K562 (cell line): Measurements from ENCODE around the gene HAPSTR1. TPM values are rescaled to one million over a fixed set of nuclear protein-coding genes. Genes with fewer than 3 reads are reported as not detected.

ENCODE experiments used
- BACH1 ChIP-seq: fragments of 200-800 bp; sonication (Bioruptor generic); IDR thresholded peaks from 2 replicates; pipeline ENCODE4 v1.6.1; 2016; ENCODE audit warnings: missing genetic modification characterization, missing compliant biosample characterization
- CEBPG ChIP-seq, 3 experiments: fragments of 200-800 bp in 1 of 3; sonication (Bioruptor generic) in 1 of 3; sonication (generic) in 1 of 3; formaldehyde crosslinking in 1 of 3; IDR thresholded peaks in 2 of 3; conservative IDR thresholded peaks in 1 of 3; 2 replicates each; pipeline versions ENCODE4 v1.6.1 to v1.8.0; 2016 to 2022; ENCODE audit warnings: missing compliant biosample characterization in 2 of 3, missing genetic modification characterization in 2 of 3, mild to moderate bottlenecking in 1 of 3, missing genetic modification reagents in 1 of 3
- FOXK1 ChIP-seq: sonication (generic); formaldehyde crosslinking; IDR thresholded peaks from 2 replicates; pipeline ENCODE4 v1.8.0; 2022; ENCODE audit warnings: missing genetic modification reagents, mild to moderate bottlenecking, borderline replicate concordance
- HDAC2 ChIP-seq: fragments of 450-650 bp; IDR thresholded peaks from 2 replicates; pipeline ENCODE4 v1.6.1; 2016; ENCODE audit warnings: mild to moderate bottlenecking
- KAT2B ChIP-seq: IDR thresholded peaks from one replicate; pipeline ENCODE4 v1.6.1; 2012; ENCODE audit warnings: low read depth, mild to moderate bottlenecking, control low read depth, inconsistent platforms, low read length, moderate library complexity
- KLF16 ChIP-seq: IDR thresholded peaks from 2 replicates; pipeline ENCODE4 v1.6.1; 2016; ENCODE audit warnings: antibody characterized with exemption
- L3MBTL2 ChIP-seq: fragments of 450-650 bp; IDR thresholded peaks from 2 replicates; pipeline ENCODE4 v1.6.1; 2016; ENCODE audit warnings: mild to moderate bottlenecking, moderate library complexity
- LCOR ChIP-seq: sonication (generic); formaldehyde crosslinking; IDR thresholded peaks from 2 replicates; pipeline ENCODE4 v1.8.0; 2022; ENCODE audit warnings: mild to moderate bottlenecking, missing genetic modification reagents
- MAFF ChIP-seq: IDR thresholded peaks from 2 replicates; pipeline ENCODE4 v1.6.1; 2012; ENCODE audit warnings: low read length, improper control_type of control experiment
- MAZ ChIP-seq, 2 experiments: fragments of 450-650 bp in 1 of 2; sonication (generic) in 1 of 2; formaldehyde crosslinking; IDR thresholded peaks in 1 of 2; conservative IDR thresholded peaks in 1 of 2; 2 replicates each; pipeline versions ENCODE4 v1.4.0 to v1.5.0; 2020; ENCODE audit warnings: mild to moderate bottlenecking in 1 of 2, missing genetic modification reagents in 1 of 2
- MYC ChIP-seq, 2 experiments: fragments of 250-450 bp in 1 of 2; sonication (Bioruptor Pico) in 1 of 2; IDR thresholded peaks; 2 replicates each; pipeline versions ENCODE4 v1.5.1 to v1.6.1; 2012 to 2021; ENCODE audit warnings: low read depth in 2 of 2, borderline replicate concordance in 1 of 2, improper control_type of control experiment in 1 of 2, low read length in 1 of 2, mild to moderate bottlenecking in 1 of 2, moderate library complexity in 1 of 2
- NCOA6 ChIP-seq: fragments of 450-650 bp; IDR thresholded peaks from 2 replicates; pipeline ENCODE4 v1.6.1; 2017; ENCODE audit warnings: mild to moderate bottlenecking
- PHF21A ChIP-seq: fragments of 450-650 bp; IDR thresholded peaks from 2 replicates; pipeline ENCODE4 v1.6.1; 2017; ENCODE audit warnings: low read depth, borderline replicate concordance
- RFX5 ChIP-seq: IDR thresholded peaks from 2 replicates; pipeline ENCODE4 v1.6.1; 2011; ENCODE audit warnings: low read depth, mild to moderate bottlenecking, improper control_type of control experiment, low read length
- SAFB ChIP-seq: fragments of 200-400 bp; formaldehyde crosslinking; IDR thresholded peaks from 2 replicates; pipeline ENCODE4 v1.6.1; 2017; ENCODE audit warnings: low read depth, low read length, borderline replicate concordance
- SMAD3 ChIP-seq: fragments of 450-650 bp; formaldehyde crosslinking; conservative IDR thresholded peaks from 2 replicates; pipeline ENCODE4 v1.4.0; 2020; ENCODE audit warnings: mild to moderate bottlenecking
- TBP ChIP-seq: optimal IDR thresholded peaks from 2 replicates; pipeline ENCODE3; 2011; ENCODE audit warnings: low read depth, low read length, improper control_type of control experiment
- ZBTB17 ChIP-seq: fragments of 450-650 bp; formaldehyde crosslinking; IDR thresholded peaks from 2 replicates; pipeline ENCODE4 v1.4.0; 2020; ENCODE audit warnings: mild to moderate bottlenecking
- polyA plus RNA-seq, 8 experiments: library from polyadenylated mRNA; depleted of rRNA in 4 of 8; stranded (reverse) in 5 of 8; unstranded in 3 of 8; fragments of >200 nt; fragmentation: Nextera tagmentation in 2 of 8; fragmentation: Illumina TruSeq in 1 of 8; extraction: Ambion mirVana in 2 of 8; extraction: Trizol in 1 of 8; gene quantifications; 2 replicates each; pipeline versions ENCODE4 v1.2.1 to v1.2.3, GENCODE V29; 2011 to 2014; ENCODE audit warnings: inconsistent platforms in 1 of 8, missing spikeins in 1 of 8
- total RNA-seq, 7 experiments: library from RNA; depleted of rRNA in 6 of 7; stranded (reverse); fragments of >200 nt in 6 of 7; fragmentation: Illumina TruSeq in 2 of 7; extraction: Trizol in 2 of 7; gene quantifications; 2 replicates each; pipeline versions ENCODE4 v1.2.1 to v1.2.3, GENCODE V29; 2011 to 2021; ENCODE audit warnings: low replicate concordance in 1 of 7
- TF ChIP-seq, protein P1 (sequence below): sonication (generic); formaldehyde crosslinking; IDR thresholded peaks from 2 replicates; pipeline ENCODE4 v1.4.0; 2020; ENCODE audit warnings: mild to moderate bottlenecking, missing genetic modification reagents
- TF ChIP-seq, protein P2 (sequence below): fragments of 250-450 bp; sonication (Bioruptor Pico); IDR thresholded peaks from 2 replicates; pipeline ENCODE4 v1.8.0; 2022; ENCODE audit warnings: inconsistent platforms, mild to moderate bottlenecking, moderate library complexity, borderline replicate concordance
- TF ChIP-seq, protein P3 (sequence below): fragments of 250-450 bp; sonication (Bioruptor Pico); IDR thresholded peaks from 2 replicates; pipeline ENCODE4 v1.8.0; 2021; ENCODE audit warnings: mild to moderate bottlenecking, moderate library complexity
- TF ChIP-seq, protein P4 (sequence below): fragments of 250-450 bp; sonication (Bioruptor Pico); IDR thresholded peaks from 2 replicates; pipeline ENCODE4 v1.5.0; 2021

HAPSTR1 gene
- total and polyA plus RNA-seq, 9 of the 15 experiments (the other 6 are each of a cell fraction or from before 2014, with no cell fraction given), result 10.8 to 67.9 (median 36.5) TPM

DNA sequence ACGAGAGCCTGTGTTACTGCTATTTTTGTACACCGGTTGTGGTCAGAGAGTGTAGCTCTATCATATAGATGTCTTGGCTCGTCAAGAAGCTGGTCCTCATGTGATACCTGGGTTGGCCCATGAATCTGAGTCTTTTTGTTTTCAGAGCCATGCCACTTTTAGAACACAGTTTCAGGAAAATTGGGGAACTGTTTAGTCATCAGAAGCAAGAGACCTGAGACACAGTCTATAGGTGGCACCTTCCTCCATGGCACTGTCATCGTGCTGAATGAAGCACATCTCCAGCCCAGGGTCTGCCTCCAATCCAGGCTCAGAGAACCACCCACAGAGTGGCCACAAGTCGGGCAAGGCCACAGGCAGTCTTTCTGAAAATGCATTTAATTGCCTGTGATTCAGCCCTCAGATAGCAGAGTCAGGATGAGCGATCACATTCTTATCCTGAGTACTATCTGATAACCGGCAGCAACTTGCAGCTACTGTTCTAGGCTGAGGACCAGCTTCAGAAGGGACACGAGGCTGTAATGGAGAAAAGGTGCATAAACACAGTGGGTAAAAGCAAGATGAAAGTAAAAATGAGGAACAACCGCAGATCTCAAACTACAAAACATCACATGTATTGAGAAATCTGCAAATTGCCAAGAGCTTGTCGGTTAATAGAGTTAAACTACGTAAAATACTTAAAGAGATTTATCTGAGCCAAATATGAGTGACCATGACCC is 14.2 kb upstream of the HAPSTR1 start (continued):
- TF ChIP-seq BACH1 (peak; percentile 49), FOXK1 (CRISPR knock-in tag) (no peak), NCOA6 (no peak), MYC (IDR thresholded peaks at IDR 0.05; ENCODE audit: low read depth, low read length) (peak; percentile 70), MYC (CRISPR knock-in tag; IDR thresholded peaks at IDR 0.05; ENCODE audit: borderline replicate concordance, low read depth) (no peak), RFX5 (no peak), MAFF (peak; percentile 44; the same call in 1 of the 2 replicates), SAFB (no peak), PHF21A (no peak), SMAD3 (CRISPR knock-in tag) (peak; percentile 14; the same call in 1 of the 2 replicates), HDAC2 (no peak; the same call in 1 of the 2 replicates), MAZ (CRISPR knock-in tag; conservative IDR thresholded peaks at IDR 0.05 in 1 of 2, IDR thresholded peaks at IDR 0.05 in 1 of 2) (no peak), LCOR (CRISPR knock-in tag) (no peak), KAT2B (no peak), KLF16 (no peak), ZBTB17 (0 out of 2 replicates have a peak, but pooled peaks have one; percentile 32), CEBPG (CRISPR knock-in tag; IDR thresholded peaks at IDR 0.05) (no peak), CEBPG (tag; conservative IDR thresholded peaks at IDR 0.05 in 1 of 2, IDR thresholded peaks at IDR 0.05 in 1 of 2) (0 out of 4 replicates have a peak, but pooled peaks of 1 of the 2 experiments have one; percentile 17), TBP (peak; percentile 20), L3MBTL2 (peak; percentile 80)
- TF ChIP-seq, protein P1, sequence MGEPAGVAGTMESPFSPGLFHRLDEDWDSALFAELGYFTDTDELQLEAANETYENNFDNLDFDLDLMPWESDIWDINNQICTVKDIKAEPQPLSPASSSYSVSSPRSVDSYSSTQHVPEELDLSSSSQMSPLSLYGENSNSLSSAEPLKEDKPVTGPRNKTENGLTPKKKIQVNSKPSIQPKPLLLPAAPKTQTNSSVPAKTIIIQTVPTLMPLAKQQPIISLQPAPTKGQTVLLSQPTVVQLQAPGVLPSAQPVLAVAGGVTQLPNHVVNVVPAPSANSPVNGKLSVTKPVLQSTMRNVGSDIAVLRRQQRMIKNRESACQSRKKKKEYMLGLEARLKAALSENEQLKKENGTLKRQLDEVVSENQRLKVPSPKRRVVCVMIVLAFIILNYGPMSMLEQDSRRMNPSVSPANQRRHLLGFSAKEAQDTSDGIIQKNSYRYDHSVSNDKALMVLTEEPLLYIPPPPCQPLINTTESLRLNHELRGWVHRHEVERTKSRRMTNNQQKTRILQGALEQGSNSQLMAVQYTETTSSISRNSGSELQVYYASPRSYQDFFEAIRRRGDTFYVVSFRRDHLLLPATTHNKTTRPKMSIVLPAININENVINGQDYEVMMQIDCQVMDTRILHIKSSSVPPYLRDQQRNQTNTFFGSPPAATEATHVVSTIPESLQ (CRISPR knock-in tag), result 0 out of 2 replicates have a peak, but pooled peaks have one; percentile 13
- TF ChIP-seq, protein P2, sequence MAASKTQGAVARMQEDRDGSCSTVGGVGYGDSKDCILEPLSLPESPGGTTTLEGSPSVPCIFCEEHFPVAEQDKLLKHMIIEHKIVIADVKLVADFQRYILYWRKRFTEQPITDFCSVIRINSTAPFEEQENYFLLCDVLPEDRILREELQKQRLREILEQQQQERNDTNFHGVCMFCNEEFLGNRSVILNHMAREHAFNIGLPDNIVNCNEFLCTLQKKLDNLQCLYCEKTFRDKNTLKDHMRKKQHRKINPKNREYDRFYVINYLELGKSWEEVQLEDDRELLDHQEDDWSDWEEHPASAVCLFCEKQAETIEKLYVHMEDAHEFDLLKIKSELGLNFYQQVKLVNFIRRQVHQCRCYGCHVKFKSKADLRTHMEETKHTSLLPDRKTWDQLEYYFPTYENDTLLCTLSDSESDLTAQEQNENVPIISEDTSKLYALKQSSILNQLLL (CRISPR knock-in tag), result no peak
- TF ChIP-seq, protein P3, sequence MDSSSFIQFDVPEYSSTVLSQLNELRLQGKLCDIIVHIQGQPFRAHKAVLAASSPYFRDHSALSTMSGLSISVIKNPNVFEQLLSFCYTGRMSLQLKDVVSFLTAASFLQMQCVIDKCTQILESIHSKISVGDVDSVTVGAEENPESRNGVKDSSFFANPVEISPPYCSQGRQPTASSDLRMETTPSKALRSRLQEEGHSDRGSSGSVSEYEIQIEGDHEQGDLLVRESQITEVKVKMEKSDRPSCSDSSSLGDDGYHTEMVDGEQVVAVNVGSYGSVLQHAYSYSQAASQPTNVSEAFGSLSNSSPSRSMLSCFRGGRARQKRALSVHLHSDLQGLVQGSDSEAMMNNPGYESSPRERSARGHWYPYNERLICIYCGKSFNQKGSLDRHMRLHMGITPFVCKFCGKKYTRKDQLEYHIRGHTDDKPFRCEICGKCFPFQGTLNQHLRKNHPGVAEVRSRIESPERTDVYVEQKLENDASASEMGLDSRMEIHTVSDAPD (CRISPR knock-in tag), result no peak
- TF ChIP-seq, protein P4, sequence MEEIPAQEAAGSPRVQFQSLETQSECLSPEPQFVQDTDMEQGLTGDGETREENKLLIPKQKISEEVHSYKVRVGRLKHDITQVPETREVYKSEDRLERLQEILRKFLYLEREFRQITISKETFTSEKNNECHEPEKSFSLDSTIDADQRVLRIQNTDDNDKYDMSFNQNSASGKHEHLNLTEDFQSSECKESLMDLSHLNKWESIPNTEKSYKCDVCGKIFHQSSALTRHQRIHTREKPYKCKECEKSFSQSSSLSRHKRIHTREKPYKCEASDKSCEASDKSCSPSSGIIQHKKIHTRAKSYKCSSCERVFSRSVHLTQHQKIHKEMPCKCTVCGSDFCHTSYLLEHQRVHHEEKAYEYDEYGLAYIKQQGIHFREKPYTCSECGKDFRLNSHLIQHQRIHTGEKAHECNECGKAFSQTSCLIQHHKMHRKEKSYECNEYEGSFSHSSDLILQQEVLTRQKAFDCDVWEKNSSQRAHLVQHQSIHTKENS, result no peak
